ENCODE measurements around the gene MFAP3L.

The MFAP3L gene

DNA sequence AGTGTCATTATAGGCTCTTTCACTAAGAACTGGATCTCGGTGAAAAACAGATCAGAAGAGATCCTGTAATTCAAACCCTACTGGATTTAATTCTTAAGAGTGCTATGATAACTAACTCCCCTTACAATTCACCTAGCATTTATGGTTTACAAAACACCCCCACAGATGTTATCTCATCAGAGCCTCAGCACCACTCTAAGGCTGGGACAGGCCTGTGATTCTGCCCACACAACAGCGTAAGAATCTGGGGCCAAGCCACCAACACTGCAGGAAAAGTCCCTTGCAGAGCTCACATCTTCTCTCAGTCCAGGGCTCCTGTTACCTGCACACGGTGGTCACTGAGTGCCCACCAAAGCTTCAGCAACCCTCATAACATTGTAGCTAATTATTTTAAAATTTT is 8.9 kb downstream of the MFAP3L start:
- DNase-seq = peak; percentile 39

DNA sequence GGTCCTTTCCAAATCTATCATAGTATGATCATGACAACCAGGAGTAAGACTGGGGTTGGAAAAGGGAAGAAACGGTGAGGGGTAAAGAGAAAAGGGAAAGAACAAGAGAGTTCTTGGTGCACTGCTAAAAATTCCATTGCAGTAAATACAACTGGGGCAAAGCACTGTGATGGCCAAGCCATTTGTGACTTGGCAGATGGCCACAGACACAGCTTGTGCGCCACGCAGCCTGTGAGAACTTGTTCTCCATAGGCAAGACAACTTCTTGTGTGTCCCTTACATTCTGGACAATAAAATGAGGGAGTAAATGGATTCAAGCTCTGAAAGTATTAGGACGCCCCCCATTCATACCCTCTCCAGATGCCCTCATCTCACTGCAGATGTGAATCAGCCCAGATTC is 10.9 kb downstream of the MFAP3L start:
- DNase-seq = no peak

DNA sequence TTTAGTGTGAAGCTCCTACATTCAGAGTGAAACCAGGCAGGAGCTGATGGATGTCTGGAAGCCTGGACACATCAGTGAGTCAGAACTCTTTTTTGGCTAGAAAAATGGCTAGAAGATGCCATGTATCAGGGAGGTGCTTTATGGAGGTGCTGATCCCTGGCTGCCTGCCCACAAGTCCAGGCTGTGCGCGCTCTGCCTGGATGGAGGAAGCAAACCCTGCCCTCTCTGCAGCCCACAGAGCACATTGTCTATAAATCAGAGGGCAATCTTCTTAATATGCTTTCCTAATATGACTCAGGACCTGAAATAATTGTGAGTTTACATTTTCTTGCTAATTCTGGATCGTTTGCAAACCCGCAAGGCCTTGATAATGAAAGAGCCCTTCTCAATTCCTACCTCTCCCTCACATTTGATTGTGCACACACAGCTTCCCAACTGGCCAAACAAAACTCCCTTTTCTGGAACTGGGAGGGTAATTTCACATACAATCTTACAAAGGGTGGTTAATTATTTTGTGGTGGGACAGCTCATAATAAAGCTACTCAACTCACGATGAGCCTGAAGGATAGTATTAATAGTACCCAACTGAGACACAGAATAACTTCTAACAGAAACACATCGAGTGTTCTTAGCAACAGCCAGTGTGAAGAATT is 11.7 kb downstream of the MFAP3L start:
- DNase-seq = no peak

DNA sequence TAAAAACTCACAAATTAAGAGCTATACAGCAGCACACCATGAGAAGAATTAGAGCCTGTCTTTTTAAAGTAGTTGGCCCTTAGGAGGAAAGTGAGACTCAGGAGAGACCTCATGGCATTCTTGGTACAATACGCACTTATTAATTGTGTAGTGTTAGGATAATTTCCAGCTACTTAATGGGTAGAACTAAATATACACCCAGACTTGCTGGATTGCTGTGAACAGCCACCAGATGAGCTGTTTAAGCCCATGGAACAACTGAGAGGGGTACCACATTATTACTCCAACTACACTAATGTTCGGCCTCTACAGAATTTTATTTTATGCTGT is 13.6 kb downstream of the MFAP3L start:
- no peak for DNase-seq

DNA sequence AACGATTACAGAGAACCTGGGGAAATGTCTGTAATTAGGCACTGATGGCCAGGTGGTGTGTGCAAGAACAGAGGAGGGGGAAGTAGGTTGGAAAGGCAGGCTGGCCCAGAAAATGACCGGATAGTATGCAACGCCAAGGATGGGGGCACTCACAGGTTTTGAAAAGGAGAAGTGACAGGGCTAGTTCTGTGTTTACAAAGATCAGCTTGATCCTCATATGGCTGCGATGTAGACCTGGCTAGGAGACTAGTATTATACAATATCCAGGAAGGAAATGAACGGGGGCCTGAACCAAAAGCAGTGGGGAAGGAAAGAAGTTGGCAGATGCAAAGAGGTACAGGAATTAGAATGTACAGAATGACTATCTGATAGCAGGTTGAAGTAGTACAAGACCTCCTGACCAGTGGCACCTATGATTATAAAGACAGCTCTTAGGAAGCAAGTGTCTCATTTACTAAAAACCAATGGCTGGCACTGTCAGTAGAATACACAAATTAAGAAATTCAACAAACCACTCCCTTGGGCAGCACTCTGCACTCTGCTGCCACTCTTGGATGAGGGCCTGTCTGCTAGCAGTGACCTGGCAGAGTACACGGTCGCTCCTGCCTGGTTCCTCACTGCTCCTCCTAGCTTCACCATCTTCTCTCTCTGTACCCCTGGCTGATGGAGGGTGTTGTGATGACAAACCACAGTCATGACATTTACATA is 14.1 kb downstream of the MFAP3L start:
- peak; percentile 51 for DNase-seq

DNA sequence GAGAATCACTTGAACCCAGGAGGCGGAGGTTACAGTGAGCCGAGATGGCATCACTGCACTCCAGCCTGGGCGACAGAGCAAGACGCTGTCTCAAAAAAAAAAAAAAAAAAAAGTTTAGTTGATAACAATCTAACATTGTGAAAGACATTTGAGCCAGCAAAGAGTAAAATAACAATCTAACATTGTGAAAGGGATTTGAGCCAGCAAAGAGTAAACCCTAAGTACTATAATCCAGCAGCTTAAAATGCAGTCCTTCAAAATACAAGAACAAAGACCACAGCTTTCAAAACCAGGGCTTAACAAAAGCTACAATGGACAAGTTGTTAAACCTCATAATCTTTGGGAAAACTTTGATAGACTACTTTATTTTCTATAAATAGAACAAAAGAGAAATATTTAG is 16.9 kb downstream of the MFAP3L start:
- DNase-seq = peak; percentile 57

DNA sequence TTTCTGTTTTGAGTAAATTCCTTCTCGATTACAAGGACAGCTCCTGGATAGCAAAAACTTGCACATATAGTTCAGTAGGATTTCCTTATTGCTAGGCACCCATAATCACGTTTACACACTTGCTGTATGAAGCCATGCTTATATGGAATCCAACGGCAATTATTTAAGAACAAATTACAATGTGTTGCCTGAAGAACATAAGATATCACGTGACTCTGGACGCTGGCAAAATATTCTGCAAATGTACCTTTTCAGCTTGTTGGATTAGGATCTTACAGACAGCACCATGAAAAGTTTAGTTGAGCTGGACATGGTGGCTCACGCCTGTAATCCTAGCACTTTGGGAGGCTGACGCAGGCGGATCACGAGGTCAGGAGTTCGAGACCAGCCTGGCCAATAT is 17.4 kb downstream of the MFAP3L start:
- no peak for DNase-seq

DNA sequence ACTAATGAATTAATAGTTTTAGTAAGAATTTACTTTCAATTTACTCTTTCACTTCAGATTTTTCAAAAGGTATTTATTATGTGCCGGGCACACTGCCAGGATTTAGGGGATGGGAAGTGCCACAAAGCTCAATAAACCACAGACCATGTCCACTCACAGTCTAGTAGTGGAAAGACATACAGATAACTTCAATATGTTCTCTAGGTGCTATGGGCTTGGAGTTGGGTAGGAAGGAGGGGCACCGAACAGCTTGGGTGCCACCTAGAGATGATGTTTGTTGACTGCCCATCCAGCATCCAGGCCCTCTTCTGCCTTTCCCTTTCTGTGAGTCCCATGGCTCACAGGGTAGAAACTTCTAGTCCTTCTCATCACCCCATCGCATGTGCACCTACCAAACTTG is 17.8 kb downstream of the MFAP3L start:
- DNase-seq = peak; percentile 71

DNA sequence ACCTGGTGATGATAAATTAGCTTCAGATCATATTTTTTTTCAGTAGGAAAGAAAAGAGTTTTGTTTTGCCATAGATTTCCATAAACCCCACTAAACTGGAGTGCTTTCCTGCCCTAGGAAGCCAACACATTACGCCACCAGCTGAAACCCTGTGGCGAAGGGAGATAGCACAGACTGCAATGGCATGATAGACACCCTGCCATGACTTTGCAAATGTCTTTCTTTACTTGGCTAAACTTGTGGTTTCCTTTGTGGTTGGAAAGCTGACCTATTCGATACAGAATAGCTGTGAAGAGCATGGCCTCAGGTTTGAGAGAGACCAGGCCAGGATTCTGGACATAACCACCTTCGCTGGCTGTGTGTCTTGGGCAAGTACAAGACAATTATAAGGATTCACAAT is 19.1 kb downstream of the MFAP3L start:
- peak; percentile 95 for DNase-seq

DNA sequence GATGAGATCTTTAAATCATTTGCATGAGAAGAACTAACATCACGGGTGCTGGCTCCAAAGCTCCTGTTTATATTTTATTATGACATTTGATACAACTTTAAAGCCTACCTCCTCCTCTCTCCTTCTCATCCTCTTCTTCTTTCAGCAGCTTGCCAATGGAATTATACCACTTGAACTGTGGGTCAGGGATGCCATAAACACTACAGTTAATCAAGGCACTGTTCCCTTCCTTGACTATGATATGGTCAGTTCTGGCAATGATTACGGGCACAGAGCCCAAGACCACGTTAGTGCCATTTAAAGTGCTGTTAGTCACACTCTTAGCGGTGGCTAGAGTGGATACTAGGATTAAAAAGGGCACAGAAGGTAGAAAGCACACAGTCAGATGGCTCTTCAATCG is 20.7 kb downstream of the MFAP3L start:
- DNase-seq = no peak

DNA sequence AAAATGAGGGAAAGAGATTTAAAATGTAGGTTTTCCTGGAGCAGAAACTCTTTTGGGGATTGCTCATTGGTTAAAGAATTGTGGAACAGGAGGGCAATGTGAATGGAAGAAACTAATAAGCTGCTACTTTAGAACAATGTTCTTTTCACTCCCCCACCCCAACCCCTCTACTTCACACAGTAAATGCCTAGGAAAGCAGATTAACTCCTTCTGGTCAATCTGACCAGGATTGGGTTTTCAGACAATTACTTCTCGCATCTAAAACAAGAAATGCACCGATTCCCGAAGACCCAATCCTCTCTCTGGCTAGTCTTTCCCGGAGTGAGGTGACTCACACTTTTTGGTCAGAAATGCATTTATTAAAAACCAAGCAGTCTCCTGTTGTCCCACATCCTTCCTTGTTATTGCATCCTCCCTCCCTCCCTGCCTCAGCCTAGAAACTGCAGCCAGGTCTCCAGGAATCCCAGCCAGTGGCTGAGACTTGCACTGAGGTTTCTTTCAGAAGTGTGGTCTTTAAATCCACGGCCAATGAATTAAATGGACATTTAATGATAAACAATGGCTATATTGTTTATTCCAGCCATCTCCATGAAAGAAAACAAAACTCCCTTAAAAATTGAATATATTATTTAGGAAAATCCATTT is 21.4 kb downstream of the MFAP3L start:
- DNase-seq = no peak

DNA sequence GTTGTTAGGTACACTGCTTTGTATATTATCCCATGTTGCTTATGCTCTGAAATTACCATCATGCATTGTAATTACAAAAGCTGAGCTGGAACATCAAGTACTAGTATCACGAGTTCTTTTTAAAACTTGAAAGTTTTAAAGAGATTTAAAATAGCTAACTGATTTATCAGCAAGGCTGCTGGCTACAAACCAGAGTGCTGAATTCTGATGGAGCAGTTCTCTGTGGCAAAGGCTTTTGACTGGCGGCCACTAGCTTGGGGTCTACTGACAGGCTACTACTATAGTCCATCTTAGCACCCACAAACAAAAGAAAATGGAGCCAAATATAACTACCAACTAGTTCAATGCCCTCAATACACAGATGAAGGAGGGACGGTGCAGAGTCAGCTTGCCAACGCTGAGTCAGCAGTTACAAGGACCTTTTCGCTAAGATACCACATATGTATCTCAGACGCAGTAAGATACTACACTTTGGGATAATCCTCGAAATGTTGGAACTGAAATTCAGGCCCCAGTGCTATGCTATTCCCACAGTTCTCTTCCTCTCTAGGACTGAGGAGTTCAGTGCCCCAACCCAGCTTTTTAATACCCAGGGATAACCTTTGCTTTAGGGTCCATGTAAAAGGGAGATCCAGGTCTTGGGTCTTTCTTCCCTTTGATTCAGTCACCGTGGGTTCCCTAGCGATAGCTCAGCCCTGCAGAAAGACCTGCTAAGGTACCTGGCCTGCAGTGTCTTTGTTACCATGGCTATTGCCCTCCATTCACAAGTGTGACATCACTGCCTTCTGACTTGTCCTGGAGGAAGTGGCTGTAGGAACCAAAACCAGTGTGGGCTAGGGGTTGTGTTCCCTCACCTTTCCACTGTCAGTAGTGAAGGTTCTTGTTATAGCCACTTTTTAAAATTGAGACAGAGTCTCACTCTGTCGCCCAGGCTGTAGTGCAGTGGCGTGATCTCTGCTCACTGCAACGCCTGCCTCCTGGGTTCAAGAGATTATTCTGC is 22.8 kb downstream of the MFAP3L start:
- DNase-seq = no peak

DNA sequence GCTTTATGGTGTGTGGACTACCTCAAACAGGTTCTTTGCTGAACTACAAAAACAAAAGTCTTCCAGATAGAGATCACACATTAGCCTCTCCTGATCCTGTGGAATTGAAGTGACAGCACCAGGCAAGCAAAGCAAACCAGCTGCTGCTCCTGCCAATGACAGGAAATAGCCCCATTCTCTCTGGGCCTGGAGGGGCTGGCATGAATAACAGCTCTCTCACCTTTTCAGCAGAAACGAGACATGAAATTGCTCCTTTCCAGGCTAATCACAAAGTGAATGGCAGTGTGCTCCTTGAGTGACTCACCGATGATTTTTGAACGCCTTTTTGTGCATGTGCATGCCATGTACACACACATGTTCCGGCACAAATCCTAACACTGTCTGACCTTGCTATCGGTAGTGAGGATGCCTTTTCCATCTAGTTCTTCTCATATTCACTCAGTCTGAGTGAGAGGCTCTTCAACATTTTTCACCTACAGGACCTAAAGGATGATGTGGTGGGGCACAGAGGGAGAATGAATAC is 24.4 kb downstream of the MFAP3L start:
- no peak for DNase-seq

DNA sequence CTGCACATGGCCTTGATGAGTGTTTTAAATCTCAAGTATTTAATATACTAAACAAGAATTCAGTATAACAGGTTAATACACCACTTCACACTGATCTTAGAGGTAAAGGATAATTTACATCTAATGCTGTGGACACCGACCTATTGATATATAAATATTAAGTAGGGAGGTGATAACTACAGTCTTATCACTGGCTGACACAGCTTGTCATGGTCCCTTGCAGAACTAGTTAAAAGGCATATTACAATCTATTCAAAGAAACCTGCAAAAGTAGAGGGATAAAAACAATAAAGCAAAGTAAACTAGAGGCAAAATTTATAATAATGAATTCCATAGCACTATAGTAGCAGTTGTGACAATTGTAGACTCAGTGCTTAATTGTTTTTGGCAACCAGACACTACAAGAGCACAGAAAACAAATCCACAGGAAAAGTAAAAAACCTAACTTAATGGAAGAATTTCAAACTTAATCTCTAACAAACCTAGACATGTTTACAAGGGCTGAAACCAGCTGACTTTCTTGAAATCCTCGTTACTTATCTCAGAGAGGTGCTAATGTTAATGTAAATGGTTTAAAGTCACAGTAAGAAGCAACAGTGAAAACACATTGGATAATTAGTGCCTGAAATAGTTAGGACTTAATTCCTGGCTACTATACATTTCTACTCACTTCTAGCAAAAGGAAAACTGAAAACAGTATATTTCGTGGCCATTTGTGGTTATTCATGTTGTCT is 25.0 kb downstream of the MFAP3L start:
- no peak for DNase-seq

DNA sequence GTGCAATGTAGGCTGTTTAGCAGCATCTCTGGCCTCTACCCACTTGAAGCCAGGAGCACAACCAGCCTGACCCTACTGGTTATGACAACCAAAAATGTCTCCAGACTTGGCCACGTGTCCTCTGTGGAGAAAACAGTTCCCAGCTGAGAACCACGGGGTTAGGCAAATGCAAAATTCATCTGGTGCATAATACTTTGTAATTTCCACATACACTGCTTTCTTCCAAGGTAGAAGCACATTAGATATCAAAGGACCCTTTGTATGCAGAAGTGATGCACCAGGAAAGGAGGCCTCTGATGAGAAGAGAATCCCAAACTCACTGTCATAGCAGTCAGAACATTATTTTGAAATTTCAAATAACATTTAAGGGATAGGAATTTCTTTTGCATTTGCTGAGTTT is 26.3 kb downstream of the MFAP3L start:
- no peak for DNase-seq

DNA sequence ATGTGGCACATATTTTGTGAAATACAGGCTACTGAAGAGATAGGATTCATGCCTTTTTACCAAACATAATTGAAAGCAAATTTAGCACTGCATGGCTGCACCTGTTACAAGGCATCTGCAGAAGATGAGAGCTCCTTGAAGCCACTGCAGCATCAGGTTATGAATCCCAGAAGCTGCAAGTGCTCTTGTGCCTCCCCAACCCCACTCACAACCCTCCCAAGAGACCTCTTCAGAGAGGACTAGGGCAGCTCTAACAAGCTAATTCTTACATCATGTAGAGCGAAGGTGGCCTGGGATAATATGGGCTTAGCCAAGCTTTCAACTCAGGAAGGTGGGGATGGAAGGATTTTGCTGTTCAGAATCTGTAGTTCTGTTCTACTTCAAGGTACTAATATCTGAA is 27.2 kb downstream of the MFAP3L start:
- DNase-seq = no peak

DNA sequence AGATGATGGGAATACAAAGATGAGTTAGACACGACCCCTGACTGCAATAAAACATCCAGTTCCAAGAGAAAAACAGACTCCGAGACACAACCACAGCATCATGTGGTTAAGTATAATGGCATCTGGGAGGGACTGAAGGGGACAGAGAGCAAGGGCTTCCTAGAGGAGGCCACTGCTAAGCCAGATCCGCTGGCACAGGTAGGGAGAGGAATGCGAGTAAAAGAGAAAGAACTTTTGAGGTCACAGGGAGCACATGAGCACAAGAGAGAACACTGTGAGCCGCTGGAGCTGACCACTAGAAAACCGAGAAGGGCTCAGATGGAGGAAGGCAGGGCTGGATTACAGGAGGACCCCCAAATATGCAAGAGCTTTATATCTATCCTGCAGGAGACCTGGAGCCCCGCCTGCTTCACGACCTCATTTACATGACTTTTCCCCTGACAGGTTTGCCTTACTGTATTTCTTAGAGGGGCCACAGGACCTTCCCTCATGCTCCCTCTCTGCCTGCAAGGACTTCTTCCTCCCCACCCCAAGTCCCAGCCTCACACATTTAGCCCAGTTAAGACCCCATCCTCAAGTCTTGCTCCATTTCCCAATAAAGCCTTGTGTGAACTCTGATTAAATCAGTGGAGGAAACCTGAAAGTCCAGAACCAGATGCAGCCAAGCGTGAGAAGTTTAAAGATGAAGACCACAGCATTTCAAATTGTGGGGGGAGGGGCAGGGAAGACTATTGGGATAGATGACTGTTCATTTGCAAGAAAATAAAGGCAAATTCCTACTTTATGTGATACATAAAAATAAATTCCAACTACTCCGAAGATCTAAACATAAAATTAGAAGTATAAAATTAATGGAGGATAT is 29.6 kb downstream of the MFAP3L start:
- no peak for DNase-seq

DNA sequence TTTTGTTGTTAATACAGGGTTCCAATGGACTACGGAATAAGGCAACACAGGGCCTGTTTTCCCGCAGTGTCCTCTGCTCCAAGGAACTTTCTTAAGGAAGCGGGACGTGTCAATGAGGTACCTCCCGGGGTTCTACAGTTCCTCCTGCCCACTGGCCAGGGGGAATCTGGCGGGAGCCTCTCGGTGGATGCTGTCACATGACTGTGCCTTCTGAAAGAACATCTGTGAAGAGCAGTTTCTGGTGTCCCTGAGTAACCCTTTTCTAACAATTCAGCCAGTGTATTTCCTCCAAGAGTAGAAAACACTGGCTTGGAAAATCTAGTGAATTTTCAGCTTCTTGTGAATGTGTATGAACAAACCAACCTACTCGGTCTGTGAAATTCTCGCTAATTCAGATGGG is 32.7 kb downstream of the MFAP3L start:
- no peak for DNase-seq

DNA sequence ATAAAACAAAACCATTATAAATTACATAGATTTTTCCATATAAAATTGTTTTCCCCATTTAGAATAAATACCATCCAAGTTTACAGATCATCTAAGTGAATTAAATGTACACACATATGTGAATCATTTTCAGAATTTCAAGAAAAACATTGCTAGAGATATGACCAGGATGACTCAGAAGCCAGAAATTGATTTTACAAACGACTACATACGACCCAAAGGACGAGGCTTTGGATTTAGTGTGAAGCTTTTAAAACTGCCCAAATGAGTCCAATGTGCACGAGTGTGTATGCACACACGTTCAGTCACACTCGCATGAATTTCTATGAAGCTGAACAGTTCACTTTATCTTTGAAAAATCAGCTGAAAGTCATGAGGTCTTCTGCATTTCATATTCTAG is 37.9 kb downstream of the MFAP3L start:
- no peak for DNase-seq

DNA sequence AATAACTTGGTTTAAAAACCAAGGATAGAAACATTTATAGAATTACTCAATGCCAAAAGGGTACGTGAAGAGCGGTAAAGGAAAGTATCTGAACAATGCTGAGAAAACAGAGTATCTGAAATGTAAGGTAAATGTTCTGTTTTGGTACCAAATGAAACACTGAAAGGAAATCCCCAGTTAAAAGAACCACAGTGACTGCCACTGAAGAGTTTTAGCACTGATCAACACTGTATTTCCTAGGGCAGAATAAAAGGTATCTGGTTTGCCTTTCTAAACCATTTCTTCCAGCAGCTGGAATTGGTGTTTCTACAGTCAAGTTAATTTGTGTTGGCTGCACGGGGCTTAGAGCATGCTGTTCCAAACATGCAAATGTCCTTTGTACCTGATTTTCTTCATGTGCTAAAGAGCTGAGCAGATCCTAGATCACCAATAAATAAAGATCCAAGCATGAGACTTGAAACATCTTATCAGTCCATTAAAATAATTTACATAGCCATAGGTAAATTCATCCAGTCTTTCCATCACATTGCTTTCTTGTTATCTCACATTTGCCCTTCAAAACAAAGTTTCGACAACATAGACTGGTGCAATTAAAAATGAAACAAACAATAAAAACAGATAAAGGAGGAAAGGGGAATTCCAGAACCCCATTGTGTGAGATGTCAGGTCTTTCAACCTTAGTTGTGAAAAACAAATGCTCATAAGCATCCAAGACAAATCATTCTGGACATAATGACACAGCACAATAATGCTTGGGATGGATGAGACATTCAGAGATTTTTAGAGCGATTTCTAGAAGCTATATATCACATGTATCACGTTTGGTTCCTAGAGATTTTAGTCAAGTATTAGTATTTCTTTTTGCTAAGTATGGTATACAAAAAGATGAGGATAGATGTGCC is 38.6 kb downstream of the MFAP3L start:
- DNase-seq = no peak
